NB4 (cell line): ENCODE results near the gene ALOX5.

Experiments
- MYC ChIP-seq: IDR thresholded peaks from 2 replicates; pipeline ENCODE4 v1.6.1; 2011; ENCODE audit warnings: low read depth, low read length
- POLR2A ChIP-seq: IDR thresholded peaks from 2 replicates; pipeline ENCODE4 v1.6.1; 2011; ENCODE audit warnings: mild to moderate bottlenecking; ENCODE audit not compliant: insufficient read length; ENCODE audit errors: extremely low read depth
- TF ChIP-seq, protein P1 (sequence below): IDR thresholded peaks from one replicate; pipeline ENCODE4 v1.5.1; 2012; ENCODE audit warnings: low read depth, low read length

GRCh38 chr10:45451407-45451806 is 77.4 kb downstream of the ALOX5 start:
- TF ChIP-seq, protein P1, sequence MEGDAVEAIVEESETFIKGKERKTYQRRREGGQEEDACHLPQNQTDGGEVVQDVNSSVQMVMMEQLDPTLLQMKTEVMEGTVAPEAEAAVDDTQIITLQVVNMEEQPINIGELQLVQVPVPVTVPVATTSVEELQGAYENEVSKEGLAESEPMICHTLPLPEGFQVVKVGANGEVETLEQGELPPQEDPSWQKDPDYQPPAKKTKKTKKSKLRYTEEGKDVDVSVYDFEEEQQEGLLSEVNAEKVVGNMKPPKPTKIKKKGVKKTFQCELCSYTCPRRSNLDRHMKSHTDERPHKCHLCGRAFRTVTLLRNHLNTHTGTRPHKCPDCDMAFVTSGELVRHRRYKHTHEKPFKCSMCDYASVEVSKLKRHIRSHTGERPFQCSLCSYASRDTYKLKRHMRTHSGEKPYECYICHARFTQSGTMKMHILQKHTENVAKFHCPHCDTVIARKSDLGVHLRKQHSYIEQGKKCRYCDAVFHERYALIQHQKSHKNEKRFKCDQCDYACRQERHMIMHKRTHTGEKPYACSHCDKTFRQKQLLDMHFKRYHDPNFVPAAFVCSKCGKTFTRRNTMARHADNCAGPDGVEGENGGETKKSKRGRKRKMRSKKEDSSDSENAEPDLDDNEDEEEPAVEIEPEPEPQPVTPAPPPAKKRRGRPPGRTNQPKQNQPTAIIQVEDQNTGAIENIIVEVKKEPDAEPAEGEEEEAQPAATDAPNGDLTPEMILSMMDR: no peak
- TF ChIP-seq POLR2A (no peak), MYC (no peak)
